B cell (primary cell): ENCODE data around the gene GTPBP6. TPM values are rescaled to one million over a fixed set of nuclear protein-coding genes. Genes with fewer than 3 reads are reported as not detected.

Experiments used
- ATAC-seq: fragments of 200-7000 bp; cut with Tn5 transposase; one replicate; pipeline ENCODE4 v1.10.0; 2021; ENCODE audit warnings: low read depth, mild to moderate bottlenecking, moderate number of reproducible peaks, moderate library complexity
- CTCF ChIA-PET: fragments of 350-600 bp; sonication (Branson Sonifier 250); formaldehyde crosslinking; loops from one replicate; lab custom pipeline; 2021; ENCODE audit warnings: antibody characterized with exemption, inconsistent platforms; lab: Charles Lee
- POLR2A ChIA-PET: fragments of 350-600 bp; sonication (Branson Sonifier 250); formaldehyde crosslinking; loops from one replicate; lab custom pipeline; 2021; ENCODE audit warnings: antibody characterized with exemption; lab: Charles Lee
- DNase-seq: peaks from one replicate; pipeline ENCODE4 v3.0.0; 2013
- H2AFZ ChIP-seq: 2 replicates; pipeline ENCODE4 v1.6.1; 2012; ENCODE audit warnings: mild to moderate bottlenecking, low read depth, low read length; ENCODE audit not compliant: insufficient read depth, poor library complexity, severe bottlenecking
- H3K27ac ChIP-seq, 2 donors: 1 replicate in 1 of 2; 2 replicates in 1 of 2; pipeline ENCODE4 v1.5.1; 2012 to 2013; ENCODE audit warnings: low read length in 2 of 2, mild to moderate bottlenecking in 2 of 2, moderate library complexity in 1 of 2
- H3K27me3 ChIP-seq, 4 experiments: fragments of 200-600 bp in 1 of 4; sonication (generic) in 1 of 4; replicated peaks in 1 of 4; 1 replicate in 2 of 4; 2 replicates in 2 of 4; pipeline versions ENCODE4 v1.6.1 to v1.7.0; 2013 to 2016; ENCODE audit warnings: low read length in 3 of 4, mild to moderate bottlenecking in 2 of 4, mixed read lengths in 1 of 4, moderate library complexity in 1 of 4; ENCODE audit not compliant: insufficient read depth in 4 of 4, control insufficient read depth in 3 of 4; ENCODE audit errors: control extremely low read depth in 1 of 4
- H3K36me3 ChIP-seq, 2 experiments: replicated peaks in 1 of 2; 1 replicate in 1 of 2; 2 replicates in 1 of 2; pipeline versions ENCODE4 v1.6.1 to v1.7.1; 2013; ENCODE audit warnings: low read length in 1 of 2; ENCODE audit not compliant: insufficient read depth in 2 of 2, control insufficient read depth in 1 of 2; ENCODE audit errors: control extremely low read depth in 1 of 2, extremely low read depth in 1 of 2
- H3K4me1 ChIP-seq, 2 donors: fragments of 200-600 bp in 1 of 2; sonication (generic) in 1 of 2; 1 replicate in 1 of 2; 2 replicates in 1 of 2; pipeline versions ENCODE4 v1.5.1 to v1.6.1; 2013 to 2017; ENCODE audit warnings: low read length in 2 of 2; ENCODE audit not compliant: control insufficient read depth in 2 of 2, insufficient read depth in 2 of 2
- H3K4me2 ChIP-seq: replicated peaks from 2 replicates; pipeline ENCODE3; 2012; ENCODE audit warnings: mild to moderate bottlenecking, low read depth, low read length; ENCODE audit not compliant: poor library complexity, severe bottlenecking
- H3K4me3 ChIP-seq, 5 experiments: fragments of 200-600 bp in 1 of 5; sonication (generic) in 1 of 5; 1 replicate in 3 of 5; 2 replicates in 2 of 5; pipeline versions ENCODE4 v1.5.1 to v1.7.0; 2011 to 2016; ENCODE audit warnings: low read length in 4 of 5, mild to moderate bottlenecking in 4 of 5, low read depth in 2 of 5, control low read depth in 1 of 5, moderate library complexity in 1 of 5; ENCODE audit not compliant: insufficient read depth in 1 of 5; ENCODE audit errors: control extremely low read depth in 1 of 5, extremely low read depth in 1 of 5
- H3K79me2 ChIP-seq: fragments of 200-600 bp; sonication (generic); one replicate; pipeline ENCODE4 v1.6.0; 2016; ENCODE audit warnings: low read length; ENCODE audit not compliant: control insufficient read depth, insufficient read depth
- H3K9ac ChIP-seq: fragments of 200-600 bp; sonication (generic); 2 replicates; pipeline ENCODE4 v1.6.1; 2017; ENCODE audit warnings: mild to moderate bottlenecking, low read length, moderate library complexity
- H3K9me3 ChIP-seq, 3 donors: one replicate each; pipeline versions ENCODE4 v1.6.1 to v1.7.1; 2013; ENCODE audit warnings: low read length in 2 of 3; ENCODE audit not compliant: control insufficient read depth in 2 of 3, insufficient read depth in 1 of 3; ENCODE audit errors: control extremely low read depth in 1 of 3
- H4K20me1 ChIP-seq: 2 replicates; pipeline ENCODE4 v1.6.0; 2012; ENCODE audit warnings: mild to moderate bottlenecking, low read length; ENCODE audit not compliant: insufficient read depth, control insufficient read depth, poor library complexity, severe bottlenecking
- H3K27ac Mint-ChIP-seq: one replicate; pipeline ENCODE4 v1.8.0; 2021; ENCODE audit warnings: mixed read lengths
- H3K27me3 Mint-ChIP-seq: one replicate; pipeline ENCODE4 v1.8.0; 2021; ENCODE audit warnings: mixed read lengths
- H3K4me1 Mint-ChIP-seq: one replicate; pipeline ENCODE4 v1.8.0; 2021; ENCODE audit warnings: mixed read lengths
- H3K4me3 Mint-ChIP-seq: one replicate; pipeline ENCODE4 v1.8.0; 2021; ENCODE audit warnings: mixed read lengths
- H3K9me3 Mint-ChIP-seq: one replicate; pipeline ENCODE4 v1.8.0; 2022; ENCODE audit warnings: mixed read lengths; ENCODE audit not compliant: insufficient read depth
- CTCF ChIP-seq: fragments of 200-600 bp; IDR thresholded peaks from one replicate; pipeline ENCODE4 v1.8.0; 2022; ENCODE audit warnings: antibody characterized with exemption, mild to moderate bottlenecking
- EZH2 ChIP-seq: IDR thresholded peaks from 2 replicates; pipeline ENCODE4 v1.6.1; 2012; ENCODE audit warnings: borderline replicate concordance, low read depth, mild to moderate bottlenecking, moderate library complexity, low read length; ENCODE audit not compliant: insufficient read depth, poor library complexity, severe bottlenecking
- WGBS: methylation state at CpG from one replicate; pipeline ENCODE4 v1.1.5; 2013; ENCODE audit warnings: missing lambda C conversion rate; ENCODE audit not compliant: insufficient coverage; 5-methylcytosine and 5-hydroxymethylcytosine counted together
- intact Hi-C: fragments of 100-400 bp; cut with micrococcal nuclease; formaldehyde crosslinking; loops from one replicate; pipeline ENCODE4 v1.10.0; 2022
- polyA plus RNA-seq: library from polyadenylated mRNA; depleted of rRNA; stranded (reverse); fragments of >200 nt; gene quantifications from 2 replicates; pipeline ENCODE4 v1.2.3, GENCODE V29; 2012
- total RNA-seq, 2 donors: library from RNA; stranded (reverse); fragments of 120-200 nt in 1 of 2; gene quantifications; 1 replicate in 1 of 2; 2 replicates in 1 of 2; pipeline versions ENCODE4 v1.2.3 to v1.2.4, GENCODE V29; 2013 to 2022

The GTPBP6 gene
- total and polyA plus RNA-seq, 2 donors (not counting 1 experiment from before 2014, with no cell fraction given): 72.9 to 82.9 TPM

- Histone ChIP-seq H3K79me2 (no peaks in the 10 kb centered on the region), H3K9me3 (peaks cover 0 to 21% (median 0%) of the 10 kb centered on the region in 3 donors), H3K27me3 (no peaks in the 10 kb centered on the region), H3K4me2 (no peak overlapping the region), H3K27ac (no peak overlapping the region), H3K4me1 (no peaks in the 10 kb centered on the region), H4K20me1 (no peaks in the 10 kb centered on the region), H3K4me3 (no peak overlapping the region), H3K36me3 (peaks cover 0 to 9% of the 10 kb centered on the region in 2 experiments), H2AFZ (no peak overlapping the region), H3K9ac (no peak overlapping the region)
- Mint-ChIP-seq H3K27ac (no peak overlapping the region), H3K4me3 (no peak overlapping the region), H3K27me3 (no peaks in the 10 kb centered on the region), H3K4me1 (no peaks in the 10 kb centered on the region), H3K9me3 (no peaks in the 10 kb centered on the region)
- no peak for ATAC-seq
- intact Hi-C loops: no loop called here
- ChIA-PET POLR2A (no interaction called here), CTCF (no interaction called here)
- 94% methylated on average over 50 of the region's 53 CpGs for WGBS
- no peak for DNase-seq
- no peak for TF ChIP-seq CTCF
Measured at GRCh38 chrX:338281-338835, 19.8 kb upstream of the GTPBP6 start.

GRCh38 chrX:337331-337831, 18.8 kb upstream of the GTPBP6 start:
- TF ChIP-seq CTCF (no peak), EZH2 (no peak)
- no peaks in the 10 kb centered on the region for H3K9me3 Mint-ChIP-seq
- H3K4me1 Mint-ChIP-seq: no peaks in the 10 kb centered on the region
- Histone ChIP-seq H3K79me2 (no peaks in the 10 kb centered on the region), H3K9ac (no peak overlapping the region), H3K27me3 (no peaks in the 10 kb centered on the region), H3K4me3 (no peak overlapping the region), H2AFZ (no peak overlapping the region), H4K20me1 (no peaks in the 10 kb centered on the region), H3K4me1 (no peaks in the 10 kb centered on the region), H3K36me3 (peaks cover 0 to 14% of the 10 kb centered on the region in 2 experiments), H3K9me3 (peaks cover 0 to 21% (median 0%) of the 10 kb centered on the region in 3 donors), H3K4me2 (no peak overlapping the region), H3K27ac (no peak overlapping the region)
- intact Hi-C loops: no loop called here
- no peak overlapping the region for H3K4me3 Mint-ChIP-seq
- 93% methylated on average over 38 of the region's 38 CpGs for WGBS
- H3K27ac Mint-ChIP-seq: no peak overlapping the region
- DNase-seq: no peak
- no peaks in the 10 kb centered on the region for H3K27me3 Mint-ChIP-seq
- POLR2A ChIA-PET: no interaction called here
- CTCF ChIA-PET: no interaction called here
- no peak for ATAC-seq
